ENCODE measurements around the gene TBC1D3E.
"Not testable (repeated sequence)": the region's sequence is repeated elsewhere in the genome, so short reads cannot be mapped to it uniquely, and the experiment has no call there.

The TBC1D3E gene

DNA sequence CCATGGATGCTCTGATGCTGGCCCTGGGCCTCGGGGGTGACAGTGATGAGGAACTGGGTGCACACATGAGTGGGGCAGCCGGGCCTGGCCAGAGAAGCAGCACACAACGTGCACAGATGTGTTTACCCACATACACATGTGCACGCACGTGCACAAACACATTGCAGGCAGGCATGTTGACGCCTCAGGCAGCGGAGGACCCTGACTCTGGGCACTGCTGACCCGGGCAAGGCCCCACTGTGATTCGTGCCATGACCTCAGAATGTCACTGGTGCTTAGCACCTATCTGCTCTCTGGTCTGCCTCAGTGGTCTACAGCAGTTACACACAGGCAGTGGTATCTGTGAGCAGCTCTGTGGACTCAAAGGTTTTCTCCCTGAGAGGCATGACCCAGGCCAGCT is at the start of gene TBC1D3E:
Gene TBC1D3E, plus strand, starts transcription at position 301 of the 400 bp plus-strand sequence. CDS start 1,545 bp downstream, outside the sequence.
- not testable (repeated sequence) for DNase-seq (ENCODE audit: low read depth in 1 of 2, low spot score in 1 of 2)

DNA sequence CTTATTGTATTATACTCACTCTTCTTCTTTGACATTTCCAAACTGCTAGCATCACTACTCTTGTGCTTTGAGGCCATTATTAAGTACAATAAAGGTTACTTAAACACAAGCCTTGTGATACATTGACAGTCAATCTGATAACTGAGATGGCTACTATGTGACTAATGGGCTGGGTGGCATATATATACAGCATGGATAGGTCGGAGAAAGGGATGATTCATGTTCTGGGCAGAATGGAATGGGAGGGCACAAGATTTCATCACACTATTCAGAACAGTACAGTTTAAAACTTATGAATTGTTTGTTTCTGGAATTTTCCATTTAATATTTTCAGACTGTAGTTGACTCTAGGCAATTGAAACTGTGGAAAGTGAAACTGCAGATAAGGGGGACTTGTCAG is 40.4 kb upstream of the TBC1D3E start:
- DNase-seq (ENCODE audit: low read depth in 1 of 2, low spot score in 1 of 2): not testable (repeated sequence)

DNA sequence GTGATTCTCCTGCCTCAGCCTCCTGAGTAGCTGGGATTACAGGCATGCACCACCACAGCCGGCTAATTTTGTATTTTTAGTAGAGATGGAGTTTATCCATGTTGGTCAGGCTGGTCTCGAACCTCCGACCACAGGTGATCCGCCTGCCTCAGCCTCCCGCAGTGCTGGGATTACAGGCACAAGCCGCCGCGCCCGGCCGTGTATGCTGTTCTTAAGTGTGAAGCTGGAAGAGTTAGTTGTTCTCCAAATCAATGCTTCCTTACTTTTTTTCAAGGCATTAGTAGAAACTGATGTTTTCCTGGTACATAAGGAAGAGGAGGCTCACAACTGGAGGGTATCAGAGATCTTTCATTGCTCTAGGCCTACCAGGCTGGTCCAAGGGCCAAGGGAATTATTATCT is 39.6 kb upstream of the TBC1D3E start:
- not testable (repeated sequence) for DNase-seq (ENCODE audit: low read depth in 1 of 2, low spot score in 1 of 2)

DNA sequence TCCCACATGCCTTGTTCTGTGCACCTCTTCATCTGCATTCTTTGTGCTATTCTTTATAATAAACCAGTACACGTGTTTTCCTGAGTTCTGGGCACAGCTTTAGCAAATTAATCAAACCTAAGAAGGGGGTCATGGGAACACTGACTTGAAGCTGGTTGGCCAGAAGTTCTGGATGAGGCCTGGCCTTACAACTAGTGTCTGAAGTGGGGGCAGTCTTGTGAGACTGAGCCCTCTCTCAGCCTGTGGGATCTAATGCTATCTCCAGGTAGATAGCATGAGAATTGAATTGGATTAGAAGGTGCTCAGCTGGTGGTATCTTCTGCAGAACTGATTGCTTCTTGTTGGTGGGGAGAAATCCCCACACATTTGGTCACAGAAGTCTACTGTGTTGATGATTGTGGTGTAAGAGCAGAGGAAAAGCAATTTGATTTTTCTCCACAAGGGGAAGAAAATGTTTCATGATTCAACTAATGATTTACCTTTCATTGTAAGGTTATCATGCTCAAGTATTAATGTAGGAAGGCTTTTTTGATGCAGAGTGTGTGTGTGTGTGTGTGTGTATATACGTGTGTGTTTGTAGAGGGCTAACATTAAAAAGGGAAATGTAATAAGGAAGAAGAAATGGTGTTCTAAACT is 33.6 kb upstream of the TBC1D3E start:
- not testable (repeated sequence) for DNase-seq (ENCODE audit: low read depth in 1 of 2, low spot score in 1 of 2)

DNA sequence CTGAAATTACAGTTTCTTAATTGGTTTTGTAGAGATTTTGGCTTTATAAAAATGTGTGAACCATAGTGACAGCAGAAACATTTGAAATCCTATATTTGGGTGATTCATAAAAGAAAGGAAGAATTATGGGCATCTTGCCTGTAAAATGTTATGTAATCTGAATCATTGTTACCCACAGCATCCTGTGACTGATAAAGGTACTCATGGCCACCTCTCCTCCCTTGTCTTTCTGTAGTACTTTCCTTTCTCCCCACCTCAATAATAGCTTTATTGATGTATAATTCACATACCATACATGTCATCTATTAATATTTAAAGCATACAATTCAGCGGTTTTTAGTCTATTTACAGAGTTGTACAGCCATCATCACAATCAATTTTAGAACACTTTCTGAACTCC is 28.5 kb upstream of the TBC1D3E start:
- DNase-seq (ENCODE audit: low read depth in 1 of 2, low spot score in 1 of 2): not testable (repeated sequence)

DNA sequence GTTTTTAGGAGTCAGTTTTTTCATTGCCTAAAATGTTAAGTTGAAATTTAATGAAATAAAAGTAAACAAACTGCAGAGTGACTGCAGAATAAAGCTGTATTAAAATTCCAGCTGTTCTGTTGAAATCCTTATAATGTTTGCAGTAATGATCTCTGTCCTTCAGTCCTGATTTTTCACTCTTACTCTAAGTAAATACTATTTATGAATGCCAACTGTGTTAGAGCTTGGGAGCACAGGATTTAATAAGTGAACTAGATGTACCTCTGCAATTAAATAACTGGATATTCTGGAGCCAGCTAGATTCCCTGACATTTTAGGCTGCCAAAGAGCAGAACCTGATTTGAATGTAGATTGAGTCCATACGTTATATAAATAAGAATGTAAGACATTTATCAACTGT is 7.9 kb upstream of the TBC1D3E start:
- DNase-seq (ENCODE audit: low read depth in 1 of 2, low spot score in 1 of 2): not testable (repeated sequence)

DNA sequence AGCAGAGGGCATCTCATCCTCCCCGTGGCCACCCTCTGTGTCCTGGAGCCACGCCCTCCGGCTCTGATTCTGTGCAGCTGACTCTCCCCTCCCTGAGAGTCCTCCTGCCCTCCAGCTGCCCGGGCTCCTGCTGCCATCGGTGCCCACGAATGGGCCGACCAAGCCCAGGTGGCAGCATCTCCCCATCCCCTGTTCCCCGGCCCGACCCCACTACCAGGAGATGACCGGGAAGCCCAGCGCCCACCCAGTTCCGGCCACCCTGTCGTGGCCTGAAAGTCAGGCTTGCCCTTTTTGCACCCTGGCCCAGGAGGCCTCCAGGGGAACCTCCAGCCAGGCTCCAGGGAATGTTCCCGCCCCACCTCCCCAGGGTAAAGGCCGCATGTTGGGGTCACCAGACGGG is 7.1 kb downstream of the TBC1D3E start:
- not testable (repeated sequence) for DNase-seq (ENCODE audit: low read depth in 1 of 2, low spot score in 1 of 2)

Measured in stimulated activated CD4-positive, alpha-beta T cell treated with anti-CD3 and anti-CD28 coated beads, Interleukin-15, amount 100 ng/mL, for 1 hour (primary cell).